Mesodermal cell (in vitro differentiated cells): ENCODE measurements around the gene SRSF9.
A peak's percentile ranks its signal among the peaks of the same experiment; 100 is the strongest.
"Not testable (repeated sequence)": the region's sequence is repeated elsewhere in the genome, so short reads cannot be mapped to it uniquely, and the experiment has no call there.

Experiments
- H3K27ac ChIP-seq: 2 replicates; pipeline ENCODE4 v1.7.0; 2013; ENCODE audit warnings: mild to moderate bottlenecking, low read depth, low read length, moderate library complexity; ENCODE audit not compliant: severe bottlenecking
- H3K36me3 ChIP-seq: 2 replicates; pipeline ENCODE4 v1.7.1; 2013; ENCODE audit warnings: mild to moderate bottlenecking, low read length, moderate library complexity; ENCODE audit not compliant: control insufficient read depth, insufficient read depth
- H3K4me1 ChIP-seq: one replicate; pipeline ENCODE4 v1.7.1; 2013; ENCODE audit warnings: mild to moderate bottlenecking, low read length; ENCODE audit not compliant: insufficient read depth, control insufficient read depth, poor library complexity, severe bottlenecking
- H3K4me3 ChIP-seq: 2 replicates; pipeline ENCODE4 v1.7.0; 2013; ENCODE audit warnings: low read length, control low read depth, mild to moderate bottlenecking; ENCODE audit not compliant: insufficient read depth, poor library complexity, severe bottlenecking; ENCODE audit errors: extremely low read depth
- H3K9me3 ChIP-seq: 2 replicates; pipeline ENCODE4 v1.7.1; 2013; ENCODE audit warnings: mild to moderate bottlenecking, low read length, moderate library complexity; ENCODE audit not compliant: control insufficient read depth
- WGBS, 2 experiments: methylation state at CpG; one replicate each; pipeline ENCODE4 v1.1.5; 2013; ENCODE audit warnings: missing lambda C conversion rate in 2 of 2; ENCODE audit not compliant: insufficient coverage in 2 of 2; 5-methylcytosine and 5-hydroxymethylcytosine counted together

The SRSF9 gene

DNA sequence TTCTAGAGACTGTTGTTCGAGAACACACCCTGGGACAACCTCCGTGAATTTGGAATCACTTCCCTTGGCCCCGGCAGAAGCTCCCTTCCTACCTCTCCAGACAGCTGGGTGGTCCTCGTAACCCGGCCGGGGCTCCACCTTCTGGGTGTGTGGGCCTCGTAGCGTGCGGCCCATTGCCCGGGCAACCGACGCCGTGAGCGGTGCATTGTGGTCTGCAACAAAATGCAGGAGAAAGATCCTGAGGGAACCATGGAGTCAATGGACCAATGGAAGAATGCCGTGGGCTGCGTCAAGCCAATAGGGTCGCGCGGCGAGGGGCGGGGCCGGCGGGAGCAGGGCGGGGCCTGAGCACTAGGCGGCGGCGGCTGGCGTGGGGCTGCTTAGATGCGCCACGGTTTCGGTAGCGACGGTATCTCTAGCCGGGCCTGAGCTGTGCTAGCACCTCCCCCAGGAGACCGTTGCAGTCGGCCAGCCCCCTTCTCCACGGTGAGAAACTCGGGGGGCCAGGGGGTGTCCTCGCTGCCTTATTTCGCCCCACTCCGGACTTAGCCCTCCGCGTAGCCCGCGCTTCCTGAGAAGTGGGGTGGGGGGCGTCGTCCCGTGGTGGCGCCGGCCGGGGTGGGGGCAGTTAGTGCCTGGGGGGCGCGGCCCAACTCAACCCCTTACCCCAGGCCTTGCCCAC is 26.3 kb upstream of the SRSF9 start, which contains the start of gene DYNLL1:
DYNLL1 (plus strand) TSS at position 383 of the 682 bp plus-strand sequence. CDS start 309 bp downstream, outside the sequence.
- Histone ChIP-seq H3K4me3 (peak within 1 kb of the TSS; percentile 97), H3K36me3 (peaks cover 38% of the 10 kb centered on the region), H3K27ac (peak within 1 kb of the TSS; percentile 84), H3K4me1 (peaks cover 3% of the 10 kb centered on the region), H3K9me3 (no peaks in the 10 kb centered on the region)
- 1 to 2% methylated on average over 36 to 43 of the region's 53 CpGs for whole genome bisulfite sequencing, 2 experiments

DNA sequence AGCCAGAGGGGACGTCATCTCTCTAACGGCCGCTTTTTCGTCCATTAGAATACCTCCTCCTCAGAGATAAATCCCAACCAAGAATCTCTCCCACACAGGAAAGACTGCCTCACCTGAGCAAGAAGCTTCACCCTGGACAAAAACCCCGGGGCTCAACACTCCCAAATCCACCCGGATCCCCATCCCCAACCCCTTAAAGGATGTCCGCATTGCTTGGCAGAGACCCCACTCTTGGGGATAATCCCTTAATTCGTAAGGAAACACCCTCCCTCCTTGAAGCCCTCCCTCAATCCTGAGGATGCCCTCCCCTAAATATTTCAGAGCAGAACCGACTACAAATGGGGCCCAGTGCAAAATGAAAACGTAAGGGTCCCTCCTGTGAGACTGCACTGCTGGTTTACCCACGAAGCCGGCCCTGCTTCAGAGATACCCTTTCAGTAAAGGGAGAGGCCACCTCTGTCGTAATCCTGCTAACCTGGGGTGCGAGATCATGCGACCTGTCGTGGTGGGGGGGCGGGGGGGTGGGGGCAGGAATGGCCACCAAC is 25.7 kb upstream of the SRSF9 start:
- Histone ChIP-seq H3K36me3 (peaks cover 34% of the 10 kb centered on the region), H3K4me3 (peak overlapping the region; percentile 97), H3K4me1 (peaks cover 3% of the 10 kb centered on the region), H3K9me3 (no peaks in the 10 kb centered on the region), H3K27ac (no peak overlapping the region)
- 13 to 19% methylated on average over 12 of the region's 17 CpGs for WGBS, 2 experiments

DNA sequence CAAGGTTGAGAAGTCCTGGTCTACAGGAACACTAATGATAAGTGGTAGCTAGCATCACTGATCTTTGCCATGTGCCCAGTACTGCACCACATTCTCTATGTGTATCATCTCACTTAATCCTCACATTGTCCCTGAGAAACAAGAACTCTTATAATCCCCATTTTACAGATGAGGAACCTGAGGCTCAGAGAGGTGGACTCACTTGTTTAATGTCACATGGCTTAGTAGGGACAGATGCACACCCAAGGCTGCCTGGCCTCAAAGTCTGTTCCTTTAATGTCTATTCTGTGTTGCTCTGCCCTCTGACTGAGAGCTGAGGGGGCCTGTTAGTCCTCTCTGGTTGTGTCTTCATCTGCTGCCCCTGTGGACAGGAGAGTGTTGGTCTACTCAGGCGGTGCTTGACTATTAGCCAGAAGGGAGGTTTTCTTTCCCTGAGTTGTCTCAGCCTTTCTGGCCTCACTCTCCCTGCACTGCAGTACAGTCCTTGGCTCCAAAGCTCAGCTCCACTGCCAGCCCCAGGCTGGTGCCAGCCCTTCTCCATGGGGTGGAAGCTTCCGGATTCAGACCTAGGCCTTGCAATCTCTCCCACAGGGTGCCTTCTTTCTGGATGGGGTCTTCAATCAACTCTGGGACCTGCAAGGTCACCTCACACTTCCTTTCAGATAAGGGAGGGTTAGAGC is 21.4 kb upstream of the SRSF9 start:
- peaks cover 12% of the 10 kb centered on the region for H3K36me3 ChIP-seq
- peaks cover 4% of the 10 kb centered on the region for H3K4me1 ChIP-seq
- 90 to 100% methylated on average over 2 of the region's 2 CpGs for WGBS, 2 experiments
- H3K9me3 ChIP-seq = no peaks in the 10 kb centered on the region
- H3K4me3 ChIP-seq = no peak overlapping the region
- H3K27ac ChIP-seq = no peak overlapping the region

DNA sequence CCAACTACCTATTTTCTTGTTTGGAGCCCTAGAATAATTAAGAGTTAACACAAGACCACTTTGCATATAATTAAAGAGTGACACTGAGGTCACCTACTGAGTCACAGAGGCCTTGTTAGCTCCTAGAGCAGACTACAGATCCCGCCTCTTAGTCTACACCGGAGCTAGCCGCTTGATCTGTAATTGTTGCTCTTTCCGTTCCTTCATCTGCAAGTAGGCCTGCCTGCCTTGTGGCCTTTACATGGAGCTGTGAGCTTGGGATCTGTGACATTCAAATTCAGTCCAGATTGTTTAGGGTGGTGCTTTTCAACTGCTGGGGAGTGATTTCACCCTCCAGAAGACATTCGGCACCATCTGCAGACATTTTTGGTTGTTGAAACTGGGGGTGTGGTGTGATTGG is 20.8 kb upstream of the SRSF9 start:
- Histone ChIP-seq H3K27ac (no peak overlapping the region), H3K4me1 (peaks cover 4% of the 10 kb centered on the region), H3K9me3 (no peaks in the 10 kb centered on the region), H3K36me3 (peaks cover 12% of the 10 kb centered on the region), H3K4me3 (no peak overlapping the region)
- 89 to 94% methylated on average over 3 to 4 of the region's 5 CpGs for WGBS, 2 experiments

DNA sequence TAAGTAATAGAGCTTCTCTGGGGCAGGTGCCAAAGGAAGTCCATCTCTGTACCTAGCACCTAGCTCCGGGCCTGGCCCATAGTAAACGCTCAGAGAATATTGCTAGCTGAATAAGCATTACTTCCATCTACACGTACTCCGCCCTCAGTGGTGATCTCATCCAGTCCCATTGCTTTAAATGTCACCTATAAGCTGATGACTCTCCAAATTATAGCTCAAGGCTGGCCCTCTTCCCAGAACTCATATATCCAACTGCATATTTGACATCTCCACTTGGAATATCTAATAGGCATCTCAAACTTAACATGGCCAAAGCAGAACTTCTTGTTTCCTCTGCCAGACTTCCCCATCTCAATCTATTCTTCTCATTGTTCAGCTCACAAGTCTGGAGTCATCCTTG is 19.5 kb upstream of the SRSF9 start:
- H3K9me3 ChIP-seq = no peaks in the 10 kb centered on the region
- peaks cover 8% of the 10 kb centered on the region for H3K36me3 ChIP-seq
- WGBS, 2 experiments = 92 to 97% methylated on average over 4 of the region's 4 CpGs
- H3K27ac ChIP-seq = no peak overlapping the region
- no peak overlapping the region for H3K4me3 ChIP-seq
- peaks cover 4% of the 10 kb centered on the region for H3K4me1 ChIP-seq

DNA sequence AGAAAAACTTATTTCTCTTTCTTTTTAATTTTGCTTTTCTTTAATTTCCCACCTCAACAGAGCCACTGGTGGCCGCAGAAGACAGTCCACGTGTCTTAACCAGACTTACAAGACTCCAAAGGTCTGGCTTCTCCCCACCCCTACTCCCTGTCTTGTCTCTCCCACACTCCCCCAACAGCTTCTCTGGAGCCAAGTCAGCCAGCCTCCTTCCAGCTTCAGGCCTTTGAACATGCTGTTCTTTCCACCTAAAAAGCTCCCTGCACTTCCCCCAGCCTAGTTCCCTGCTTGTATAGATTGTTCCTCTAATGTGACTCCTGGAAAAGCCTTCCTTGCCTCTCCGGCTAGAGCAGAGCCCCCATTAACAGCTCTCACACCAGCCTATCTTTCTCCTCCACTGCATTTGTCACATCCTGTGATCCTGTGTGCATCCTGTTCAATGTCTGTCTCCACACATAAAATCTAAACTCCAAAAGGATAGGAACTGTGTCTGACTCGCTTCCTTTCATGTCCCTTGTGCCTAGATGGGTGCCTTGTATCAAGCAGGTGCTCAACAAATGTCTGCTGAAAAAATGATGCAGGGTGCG is 18.6 kb upstream of the SRSF9 start:
- 70 to 80% methylated on average over 5 of the region's 5 CpGs for WGBS, 2 experiments
- peaks cover 4% of the 10 kb centered on the region for H3K4me1 ChIP-seq
- no peaks in the 10 kb centered on the region for H3K9me3 ChIP-seq
- H3K36me3 ChIP-seq = peaks cover 8% of the 10 kb centered on the region
- H3K4me3 ChIP-seq = no peak overlapping the region
- peak overlapping the region; percentile 64 for H3K27ac ChIP-seq

DNA sequence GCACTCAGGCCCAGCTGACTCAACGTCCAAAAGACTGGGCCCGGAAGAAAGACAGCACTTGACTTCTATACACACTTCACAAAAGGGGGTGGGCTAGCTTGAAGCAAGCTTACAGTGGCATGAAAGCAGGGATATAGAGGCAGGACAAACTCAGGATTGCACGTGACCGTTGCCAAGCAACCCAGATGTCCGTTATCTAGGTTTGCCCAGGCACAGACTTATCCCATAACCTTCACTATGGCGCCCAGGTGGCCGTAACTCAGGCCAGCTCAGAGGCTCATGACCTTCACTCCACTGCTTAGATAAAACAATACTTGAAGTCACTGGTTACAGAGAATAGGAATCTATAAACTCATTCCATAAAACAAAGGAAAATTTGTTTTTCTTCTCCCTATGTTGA is 18.0 kb upstream of the SRSF9 start:
- H3K27ac ChIP-seq = peak overlapping the region; percentile 64
- not testable (repeated sequence) for H3K9me3 ChIP-seq, H3K4me1 ChIP-seq, H3K36me3 ChIP-seq, H3K4me3 ChIP-seq
- 88 to 91% methylated on average over 5 to 6 of the region's 7 CpGs for WGBS, 2 experiments

DNA sequence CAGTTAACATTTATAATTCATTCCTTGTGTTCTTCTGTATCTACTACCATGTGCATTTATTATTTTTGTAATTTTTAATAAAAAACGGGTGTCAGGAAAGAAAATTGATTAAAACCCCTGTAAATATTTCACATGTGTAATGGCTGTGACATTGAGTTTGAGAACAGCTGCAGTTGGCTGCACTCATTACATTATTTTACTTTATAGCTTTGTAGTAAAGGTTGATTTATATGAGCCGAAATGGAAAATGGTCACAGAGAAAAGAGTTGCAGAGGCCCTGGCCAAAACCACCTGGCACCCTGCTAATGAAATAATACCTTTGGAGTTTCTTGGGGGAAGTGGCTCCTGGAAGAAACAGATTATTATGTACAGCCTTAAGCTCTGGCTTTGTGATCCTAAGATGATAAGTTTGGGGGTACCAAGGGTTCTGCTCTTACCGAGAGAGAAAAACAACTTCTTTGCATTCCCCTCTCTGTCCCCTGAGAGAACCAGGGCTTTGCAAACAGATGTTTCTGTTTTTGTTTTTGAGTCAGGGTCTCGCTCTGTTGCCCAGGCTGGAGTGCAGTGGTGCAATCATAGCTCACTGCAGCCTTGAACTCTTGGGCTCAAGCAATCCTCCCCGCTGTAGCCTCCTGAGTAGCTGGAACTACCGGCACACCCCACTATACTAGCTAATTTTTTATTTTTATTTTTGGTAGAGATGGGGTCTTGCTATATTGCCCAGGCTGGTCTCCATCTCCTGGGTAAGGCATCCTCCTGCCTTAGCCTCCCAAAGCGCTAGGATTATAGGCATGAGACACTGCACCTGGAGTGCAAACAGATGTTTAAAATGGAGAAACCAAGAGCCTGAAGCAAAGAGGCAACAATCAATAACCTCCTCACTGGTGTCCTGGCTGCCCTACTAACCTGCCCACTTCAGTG is 16.7 kb upstream of the SRSF9 start:
- Histone ChIP-seq H3K9me3 (no peaks in the 10 kb centered on the region), H3K36me3 (peaks cover 5% of the 10 kb centered on the region), H3K4me1 (peaks cover 4% of the 10 kb centered on the region), H3K27ac (no peak overlapping the region), H3K4me3 (no peak overlapping the region)
- 90% methylated on average over 2 to 3 of the region's 7 CpGs for WGBS, 2 experiments

DNA sequence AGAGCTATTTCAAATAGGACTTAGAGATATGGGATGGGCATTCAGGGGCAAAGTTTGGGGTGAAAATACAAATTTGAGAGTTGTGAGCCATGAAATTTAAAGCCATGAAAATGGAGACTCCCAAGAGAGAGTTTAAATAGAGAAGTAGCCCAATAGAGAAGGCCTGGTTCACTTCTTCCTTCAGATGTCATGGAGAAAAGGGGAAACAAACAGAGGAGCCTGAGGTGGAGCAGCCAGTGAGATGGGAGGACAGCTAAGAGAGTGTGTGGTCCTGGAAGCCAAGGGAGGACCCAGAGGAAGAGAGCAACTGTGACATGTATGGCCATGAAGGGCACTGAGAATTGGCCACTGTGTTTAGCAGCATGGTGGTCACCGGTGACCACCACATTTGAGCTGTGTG is 14.1 kb upstream of the SRSF9 start:
- WGBS, 2 experiments = 87 to 89% methylated on average over 1 of the region's 1 CpG
- Histone ChIP-seq H3K4me3 (no peak overlapping the region), H3K36me3 (no peaks in the 10 kb centered on the region), H3K9me3 (no peaks in the 10 kb centered on the region), H3K27ac (no peak overlapping the region), H3K4me1 (peaks cover 4% of the 10 kb centered on the region)
